Lung (tissue), 12 donors: ENCODE results near the gene CYP2D6. TPM values are rescaled to one million over a fixed set of nuclear protein-coding genes. Genes with fewer than 3 reads are reported as not detected.
A peak's percentile ranks its signal among the peaks of the same experiment; 100 is the strongest.

Experiments used
- ATAC-seq: fragments of 200-7000 bp; cut with Tn5 transposase; one replicate; pipeline ENCODE4 v1.9.1; 2020; ENCODE audit warnings: moderate number of reproducible peaks; ENCODE audit not compliant: insufficient read depth, low FRiP score
- DNase-seq, 3 donors: peaks; one replicate each; pipeline ENCODE4 v3.0.0-alpha.2; 2013 to 2017
- H3K27ac ChIP-seq, 2 donors: one replicate each; pipeline ENCODE4 v1.5.1; 2013; ENCODE audit warnings: mild to moderate bottlenecking in 2 of 2, moderate library complexity in 2 of 2, control low read depth in 1 of 2, inconsistent platforms in 1 of 2, low read depth in 1 of 2, low read length in 1 of 2
- H3K27me3 ChIP-seq, 3 donors: one replicate each; pipeline ENCODE4 v1.5.1; 2013; ENCODE audit warnings: low read length in 2 of 3; ENCODE audit not compliant: control insufficient read depth in 3 of 3, insufficient read depth in 3 of 3
- H3K36me3 ChIP-seq, 4 donors: one replicate each; pipeline ENCODE4 v1.5.1; 2013; ENCODE audit warnings: low read length in 4 of 4, mild to moderate bottlenecking in 1 of 4, moderate library complexity in 1 of 4; ENCODE audit not compliant: control insufficient read depth in 4 of 4, insufficient read depth in 4 of 4
- H3K4me1 ChIP-seq, 5 donors: one replicate each; pipeline ENCODE4 v1.5.1; 2013; ENCODE audit warnings: low read length in 5 of 5, mild to moderate bottlenecking in 2 of 5, moderate library complexity in 1 of 5; ENCODE audit not compliant: control insufficient read depth in 5 of 5, insufficient read depth in 5 of 5
- H3K4me3 ChIP-seq: one replicate; pipeline ENCODE4 v1.5.1; 2013; ENCODE audit warnings: mild to moderate bottlenecking, control low read depth, moderate library complexity
- H3K9ac ChIP-seq, 2 donors: one replicate each; pipeline ENCODE4 v1.5.1; 2013; ENCODE audit warnings: low read length in 2 of 2, control low read depth in 1 of 2; ENCODE audit not compliant: insufficient read depth in 1 of 2
- H3K9me3 ChIP-seq, 4 donors: one replicate each; pipeline ENCODE4 v1.5.1; 2013; ENCODE audit warnings: low read length in 3 of 4, mild to moderate bottlenecking in 1 of 4, moderate library complexity in 1 of 4; ENCODE audit not compliant: control insufficient read depth in 4 of 4, insufficient read depth in 3 of 4
- WGBS, 2 donors: extraction: QIAGEN DNeasy Blood & Tissue Kit; methylation state at CpG; one replicate each; pipeline ENCODE4 v1.1.7; 2013; 5-methylcytosine and 5-hydroxymethylcytosine counted together
- polyA plus RNA-seq, 2 donors: library from polyadenylated mRNA; stranded (reverse); fragments of 200-250 nt; gene quantifications; one replicate each; pipeline ENCODE4 v1.2.1, GENCODE V29; 2013
- total RNA-seq, 2 donors: library from RNA; depleted of rRNA in 1 of 2; stranded (reverse); fragments of >200 nt in 1 of 2; gene quantifications; one replicate each; pipeline ENCODE4 v1.2.1, GENCODE V29; 2014 to 2021
- TF ChIP-seq, protein P1 (sequence below): IDR thresholded peaks from 2 replicates; pipeline ENCODE4 v1.5.1; 2012; ENCODE audit warnings: mild to moderate bottlenecking; ENCODE audit errors: control extremely low read depth, extremely low read depth
- donor health status: control.
- donor health status: control.
- donor health status: Bipolar disorder and iron deficiency.
- donor health status: healthy.
- donor health status: DM: yes; HTN: yes; CAD: no.

Gene CYP2D6
- total and polyA plus RNA-seq, 4 donors, result 0.80 to 1.3 (median 1.1) TPM

DNA sequence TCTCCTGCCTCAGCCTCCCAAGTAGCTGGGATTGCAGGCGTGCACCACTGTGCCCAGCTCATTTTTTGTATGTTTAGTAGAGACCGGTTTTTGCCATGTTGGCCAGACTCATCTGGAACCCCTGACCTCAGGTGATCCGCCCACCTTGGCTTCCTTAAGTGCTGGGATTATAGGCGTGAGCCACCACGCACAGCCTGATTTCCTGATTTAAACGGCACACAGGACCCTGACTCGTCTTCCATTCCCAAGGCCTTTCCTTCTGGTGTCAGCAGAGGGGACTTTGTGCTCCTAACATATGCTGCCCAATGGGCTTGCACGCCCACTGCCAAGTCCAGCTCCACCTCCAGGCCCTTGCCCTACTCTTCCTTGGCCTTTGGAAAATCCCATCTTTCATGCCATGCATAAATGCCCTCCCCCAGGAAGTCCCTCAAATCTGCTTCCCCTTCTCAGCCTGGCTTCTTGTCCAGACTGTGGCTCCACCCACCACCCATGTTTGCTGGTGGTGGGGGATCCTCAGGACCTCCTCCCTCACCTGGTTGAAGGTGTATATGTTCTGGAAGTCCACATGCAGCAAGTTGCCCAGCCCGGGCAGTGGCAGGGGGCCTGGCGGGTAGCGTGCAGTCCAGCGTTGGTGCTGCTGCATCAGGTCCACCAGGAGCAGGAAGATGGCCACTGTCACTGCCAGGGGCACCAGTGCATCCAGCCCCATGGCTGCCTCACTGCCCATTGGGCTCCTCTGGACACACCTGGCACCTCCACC, 23.9 kb upstream of the CYP2D6 start:
- peaks cover 0 to 17% (median 0%) of the 10 kb centered on the region in 4 donors for H3K36me3 ChIP-seq
- H3K27ac ChIP-seq, result no peak overlapping the region
- ATAC-seq (no peak), DNase-seq (no peak)
- H3K9me3 ChIP-seq, result no peaks in the 10 kb centered on the region
- no peaks in the 10 kb centered on the region for H3K27me3 ChIP-seq
- TF ChIP-seq, protein P1, sequence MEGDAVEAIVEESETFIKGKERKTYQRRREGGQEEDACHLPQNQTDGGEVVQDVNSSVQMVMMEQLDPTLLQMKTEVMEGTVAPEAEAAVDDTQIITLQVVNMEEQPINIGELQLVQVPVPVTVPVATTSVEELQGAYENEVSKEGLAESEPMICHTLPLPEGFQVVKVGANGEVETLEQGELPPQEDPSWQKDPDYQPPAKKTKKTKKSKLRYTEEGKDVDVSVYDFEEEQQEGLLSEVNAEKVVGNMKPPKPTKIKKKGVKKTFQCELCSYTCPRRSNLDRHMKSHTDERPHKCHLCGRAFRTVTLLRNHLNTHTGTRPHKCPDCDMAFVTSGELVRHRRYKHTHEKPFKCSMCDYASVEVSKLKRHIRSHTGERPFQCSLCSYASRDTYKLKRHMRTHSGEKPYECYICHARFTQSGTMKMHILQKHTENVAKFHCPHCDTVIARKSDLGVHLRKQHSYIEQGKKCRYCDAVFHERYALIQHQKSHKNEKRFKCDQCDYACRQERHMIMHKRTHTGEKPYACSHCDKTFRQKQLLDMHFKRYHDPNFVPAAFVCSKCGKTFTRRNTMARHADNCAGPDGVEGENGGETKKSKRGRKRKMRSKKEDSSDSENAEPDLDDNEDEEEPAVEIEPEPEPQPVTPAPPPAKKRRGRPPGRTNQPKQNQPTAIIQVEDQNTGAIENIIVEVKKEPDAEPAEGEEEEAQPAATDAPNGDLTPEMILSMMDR, result no peak
- H3K4me1 ChIP-seq, result no peaks in the 10 kb centered on the region
- no peak overlapping the region for H3K9ac ChIP-seq
- WGBS, 2 donors, result 94 to 97% methylated on average over 12 of the region's 12 CpGs
- no peak overlapping the region for H3K4me3 ChIP-seq

DNA sequence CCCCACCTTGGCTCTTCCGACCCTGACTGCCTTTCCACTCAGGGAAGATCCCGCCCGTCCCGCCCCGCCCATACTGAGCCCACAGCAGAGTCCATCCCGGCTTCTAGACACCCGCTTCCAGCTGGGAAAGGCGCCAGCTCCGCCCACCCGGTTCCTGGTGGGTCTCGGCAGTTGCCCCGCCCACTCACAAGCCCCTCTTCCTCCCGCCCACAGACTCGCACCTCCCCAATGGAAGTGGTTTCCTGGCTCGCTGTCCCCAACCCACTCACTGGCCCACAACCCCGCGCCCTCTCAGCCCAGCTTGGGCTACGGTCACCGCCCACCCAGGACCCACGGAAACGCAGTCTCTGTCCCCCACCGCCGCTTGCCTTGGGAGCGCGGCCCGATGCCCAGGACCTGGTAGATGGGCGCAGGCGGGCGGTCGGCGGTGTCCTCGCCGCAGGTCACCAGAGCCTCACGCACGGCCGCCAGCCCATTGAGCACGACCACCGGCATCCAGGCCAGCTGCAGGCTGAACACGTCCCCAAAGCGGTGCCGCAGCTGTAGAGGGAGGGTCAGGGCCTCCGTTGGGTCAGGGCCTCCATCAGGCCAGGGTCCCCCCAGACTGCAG, 22.2 kb upstream of the CYP2D6 start:
- no peaks in the 10 kb centered on the region for H3K27me3 ChIP-seq
- H3K36me3 ChIP-seq, result peaks cover 0 to 21% (median 0%) of the 10 kb centered on the region in 4 donors
- no peak overlapping the region for H3K9ac ChIP-seq
- ATAC-seq (no peak), DNase-seq (peak in 1 of 3 donors; percentile 38)
- H3K4me1 ChIP-seq, result no peaks in the 10 kb centered on the region
- TF ChIP-seq, protein P1, result no peak
- no peaks in the 10 kb centered on the region for H3K9me3 ChIP-seq
- H3K27ac ChIP-seq, result no peak overlapping the region
- H3K4me3 ChIP-seq, result no peak overlapping the region
- WGBS, 2 donors, result 80 to 93% methylated on average over 40 to 42 of the region's 42 CpGs

DNA sequence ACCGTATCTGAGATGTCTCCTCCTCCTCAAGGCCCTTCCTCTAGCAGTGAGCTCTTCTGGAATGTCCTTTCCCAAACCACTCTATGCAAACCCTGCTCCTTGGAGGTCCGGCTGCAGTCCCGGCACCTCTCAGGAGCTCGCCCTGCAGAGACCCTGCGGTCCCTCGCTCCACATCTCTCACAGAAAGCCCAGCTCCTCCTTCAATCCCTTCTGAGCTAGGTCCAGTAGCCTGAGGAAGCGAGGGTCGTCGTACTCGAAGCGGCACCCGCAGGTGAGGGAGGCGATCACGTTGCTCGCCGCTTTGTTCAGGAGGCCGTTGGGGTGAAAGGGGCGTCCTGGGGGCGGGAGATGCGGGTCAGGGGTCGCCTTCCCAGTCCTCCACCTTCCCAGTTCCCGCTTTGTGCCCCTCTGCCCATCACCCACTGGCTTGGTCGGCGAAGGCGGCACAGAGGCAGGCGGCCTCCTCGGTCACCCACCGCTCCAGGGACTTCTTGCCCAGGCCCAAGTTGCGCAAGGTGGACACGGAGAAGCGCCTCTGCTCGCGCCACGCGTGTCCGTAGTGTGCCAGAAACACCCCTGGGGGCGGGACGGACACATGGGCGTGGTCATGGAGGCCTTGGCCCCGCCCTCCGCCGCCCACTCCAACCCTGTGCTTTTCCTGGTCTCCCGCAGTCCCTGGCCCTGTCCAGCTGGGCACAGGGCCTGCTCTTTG, 21.5 kb upstream of the CYP2D6 start:
- peaks cover 0 to 21% (median 0%) of the 10 kb centered on the region in 4 donors for H3K36me3 ChIP-seq
- no peak overlapping the region for H3K27ac ChIP-seq
- H3K9ac ChIP-seq, result no peak overlapping the region
- H3K9me3 ChIP-seq, result no peaks in the 10 kb centered on the region
- ATAC-seq (no peak), DNase-seq (no peak)
- H3K27me3 ChIP-seq, result no peaks in the 10 kb centered on the region
- WGBS, 2 donors, result 78 to 89% methylated on average over 43 of the region's 43 CpGs
- H3K4me3 ChIP-seq, result no peak overlapping the region
- TF ChIP-seq, protein P1, result no peak
- no peaks in the 10 kb centered on the region for H3K4me1 ChIP-seq
